Mucosa of descending colon (tissue), 3 donors: Measurements from ENCODE around the gene KCNQ4. TPM values are rescaled to one million over a fixed set of nuclear protein-coding genes. Genes with fewer than 3 reads are reported as not detected.

ENCODE experiments used
- ATAC-seq: fragments of 200-7000 bp; cut with Tn5 transposase; one replicate; pipeline ENCODE4 v1.9.1; 2020; ENCODE audit warnings: mild to moderate bottlenecking, moderate library complexity
- DNase-seq, 3 donors: peaks; one replicate each; pipeline ENCODE4 v3.0.0-alpha.2; 2020
- H3K36me3 ChIP-seq: fragments of 200-600 bp; one replicate; pipeline ENCODE4 v1.8.0; 2021; ENCODE audit warnings: low read depth, mild to moderate bottlenecking
- H3K4me1 ChIP-seq: fragments of 200-600 bp; one replicate; pipeline ENCODE4 v1.8.0; 2021; ENCODE audit warnings: low read depth, mild to moderate bottlenecking
- H3K4me3 ChIP-seq: fragments of 200-600 bp; one replicate; pipeline ENCODE4 v1.8.0; 2021; ENCODE audit warnings: mild to moderate bottlenecking
- H3K9me3 ChIP-seq: fragments of 200-600 bp; one replicate; pipeline ENCODE4 v1.8.0; 2021; ENCODE audit warnings: mild to moderate bottlenecking
- CTCF ChIP-seq: fragments of 200-600 bp; IDR thresholded peaks from one replicate; pipeline ENCODE4 v1.8.0; 2022; ENCODE audit warnings: antibody characterized with exemption, mild to moderate bottlenecking
- intact Hi-C, 2 donors: fragments of 100-400 bp; cut with DNase I in 1 of 2; cut with micrococcal nuclease in 1 of 2; formaldehyde crosslinking; loops; one replicate each; pipeline versions ENCODE4 v1.11.0 to v1.11.1; 2022; cut with DNase I, micrococcal nuclease
- total RNA-seq, 3 donors: library from RNA; stranded (reverse); fragmentation: NEBNext Ultra II Directional in 2 of 3; extraction: Animal tissue kit (Norgen Biotek cat#: 25700) in 2 of 3; gene quantifications; one replicate each; pipeline versions ENCODE4 v1.2.1 to v1.2.4, GENCODE V29; 2021 to 2023
- donor health status: DM: no; HTN: no; CAD: no; lungs with moderate emphysema.
- donor health status: DM: no; HTN: no; CAD: no.
- donor health status: DM: no; HTN: yes; CAD: no.

Gene KCNQ4
- total RNA-seq, 3 donors from 2014 or later, result 1.3 to 13.0 (median 2.3) TPM

- intact Hi-C loops, result no loop called here
- H3K36me3 ChIP-seq, result peaks cover 3% of the 10 kb centered on the region
- H3K4me3 ChIP-seq, result no peak overlapping the region
- H3K9me3 ChIP-seq, result no peaks in the 10 kb centered on the region
- no peak for TF ChIP-seq CTCF
- DNase-seq, result no peak
- ATAC-seq, result no peak
- H3K4me1 ChIP-seq, result no peaks in the 10 kb centered on the region
Observed at GRCh38 chr1:40763742-40764532, 19.6 kb upstream of the KCNQ4 start.

- no peaks in the 10 kb centered on the region for H3K9me3 ChIP-seq
- no peaks in the 10 kb centered on the region for H3K4me1 ChIP-seq
- H3K4me3 ChIP-seq, result no peak overlapping the region
- DNase-seq (no peak), ATAC-seq (no peak)
- TF ChIP-seq CTCF, result no peak
- peaks cover 3% of the 10 kb centered on the region for H3K36me3 ChIP-seq
- intact Hi-C loops, result no loop called here
Observed at GRCh38 chr1:40764981-40765380, 18.6 kb upstream of the KCNQ4 start.

- no peaks in the 10 kb centered on the region for H3K4me1 ChIP-seq
- ATAC-seq (no peak), DNase-seq (no peak)
- no peaks in the 10 kb centered on the region for H3K9me3 ChIP-seq
- no peak for TF ChIP-seq CTCF
- intact Hi-C loops, result no loop called here
- no peak overlapping the region for H3K4me3 ChIP-seq
- H3K36me3 ChIP-seq, result peaks cover 7% of the 10 kb centered on the region
Observed at GRCh38 chr1:40766017-40766416, 17.6 kb upstream of the KCNQ4 start.

- no peaks in the 10 kb centered on the region for H3K9me3 ChIP-seq
- intact Hi-C loops, result no loop called here
- TF ChIP-seq CTCF, result no peak
- ATAC-seq (no peak), DNase-seq (no peak)
- H3K4me1 ChIP-seq, result no peaks in the 10 kb centered on the region
- H3K4me3 ChIP-seq, result no peak overlapping the region
- peaks cover 12% of the 10 kb centered on the region for H3K36me3 ChIP-seq
Observed at GRCh38 chr1:40766560-40766959, 17.0 kb upstream of the KCNQ4 start.

GRCh38 chr1:40768146-40768990, 15.2 kb upstream of the KCNQ4 start:
- TF ChIP-seq CTCF, result no peak
- peaks cover 12% of the 10 kb centered on the region for H3K36me3 ChIP-seq
- H3K9me3 ChIP-seq, result no peaks in the 10 kb centered on the region
- peaks cover 1% of the 10 kb centered on the region for H3K4me1 ChIP-seq
- ATAC-seq (no peak), DNase-seq (no peak)
- H3K4me3 ChIP-seq, result no peak overlapping the region
- intact Hi-C loops, result no loop called here
